ENCODE data around the gene TBC1D20.
A peak's percentile ranks its signal among the peaks of the same experiment; 100 is the strongest.

The TBC1D20 gene

GRCh38 chr20:406200-407132, 55.9 kb downstream of the TBC1D20 start:
- DNase-seq (ENCODE audit: low read depth) = no peak
- H3K4me3 ChIP-seq (ENCODE audit: low read depth, low read length) = no peak overlapping the region
- no peak for TF ChIP-seq CTCF (conservative IDR thresholded peaks at IDR 0.05; ENCODE audit: low read depth, low read length)

DNA sequence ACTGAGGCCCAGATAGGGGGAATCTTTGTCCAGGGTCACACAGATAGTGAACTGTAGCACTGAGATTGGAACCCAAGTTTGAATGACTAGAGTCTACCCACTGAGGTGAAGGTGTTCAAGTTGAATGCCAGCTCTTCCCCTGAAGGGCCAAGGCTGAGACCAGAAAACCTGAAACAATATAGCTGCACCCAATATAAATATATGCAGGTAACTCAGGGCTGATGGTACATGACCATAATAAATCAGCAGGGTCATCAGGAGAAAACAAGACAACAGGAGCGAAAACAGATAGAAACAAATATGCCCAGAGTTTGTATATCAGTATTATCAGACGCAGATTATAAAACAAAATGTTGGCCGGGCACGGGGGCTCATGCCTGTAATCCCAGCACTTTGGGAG, 58.2 kb downstream of the TBC1D20 start:
- DNase-seq (ENCODE audit: low read depth) = no peak
- no peak overlapping the region for H3K4me3 ChIP-seq (ENCODE audit: low read depth, low read length)
- TF ChIP-seq CTCF (conservative IDR thresholded peaks at IDR 0.05; ENCODE audit: low read depth, low read length) = no peak

GRCh38 chr20:403582-403957, 58.8 kb downstream of the TBC1D20 start:
- no peak for DNase-seq (ENCODE audit: low read depth)
- H3K4me3 ChIP-seq (ENCODE audit: low read depth, low read length) = no peak overlapping the region
- TF ChIP-seq CTCF (conservative IDR thresholded peaks at IDR 0.05; ENCODE audit: low read depth, low read length) = no peak

DNA sequence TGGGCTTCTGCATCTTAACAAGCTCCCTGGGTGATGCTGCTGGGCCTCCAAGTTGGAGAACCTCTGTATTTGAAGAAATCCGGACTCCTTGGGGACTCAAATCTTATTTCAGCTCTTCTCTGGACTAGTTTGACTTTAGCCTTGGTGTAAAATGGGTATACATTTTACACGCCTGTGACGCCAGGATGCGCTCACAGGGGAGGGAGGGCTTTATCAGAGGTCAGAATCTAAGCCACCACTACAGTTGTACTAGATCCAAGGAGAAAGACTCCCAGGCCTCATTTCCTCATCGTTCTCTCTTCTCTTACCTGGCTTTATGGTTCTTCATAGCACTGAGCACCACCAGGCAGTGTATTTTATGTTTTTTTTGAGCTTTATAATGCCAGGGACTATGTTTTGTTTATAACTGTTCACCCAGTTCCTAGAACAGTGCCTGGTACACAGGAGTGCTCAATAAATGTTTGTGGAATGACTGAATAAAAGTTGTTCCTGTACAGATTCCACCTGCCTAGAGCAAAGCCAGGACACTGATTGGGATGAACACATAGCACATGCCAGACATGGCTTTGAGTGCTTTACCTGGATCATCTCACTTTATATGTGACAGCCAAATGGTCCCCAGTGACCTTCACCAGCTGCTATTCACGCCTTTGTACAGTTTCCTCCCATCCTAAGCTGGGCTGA, 59.3 kb downstream of the TBC1D20 start:
- TF ChIP-seq CTCF (conservative IDR thresholded peaks at IDR 0.05; ENCODE audit: low read depth, low read length) = no peak

GRCh38 chr20:402496-402885, 59.8 kb downstream of the TBC1D20 start:
- no peak for TF ChIP-seq CTCF (conservative IDR thresholded peaks at IDR 0.05; ENCODE audit: low read depth, low read length)
- DNase-seq (ENCODE audit: low read depth) = no peak
- H3K4me3 ChIP-seq (ENCODE audit: low read depth, low read length) = no peak overlapping the region

More for the DNA sequence above, 59.3 kb downstream of the TBC1D20 start:
- no peak for DNase-seq (ENCODE audit: low read depth)
- H3K4me3 ChIP-seq (ENCODE audit: low read depth, low read length) = no peak overlapping the region

- no peak overlapping the region for H3K4me3 ChIP-seq (ENCODE audit: low read depth, low read length)
- DNase-seq (ENCODE audit: low read depth) = peak; percentile 74
- no peak for TF ChIP-seq CTCF (conservative IDR thresholded peaks at IDR 0.05; ENCODE audit: low read depth, low read length)
Measured at GRCh38 chr20:401682-402495, 60.4 kb downstream of the TBC1D20 start.

All from choroid plexus epithelial cell (primary cell).